GM12878 (cell line): Measurements from ENCODE around the gene ZNF407. TPM values are rescaled to one million over a fixed set of nuclear protein-coding genes. Genes with fewer than 3 reads are reported as not detected.

Source experiments
- ATAC-seq: fragments of 200-7000 bp; cut with Tn5 transposase; 3 replicates; pipeline ENCODE4 v1.9.1; 2020; ENCODE audit warnings: mild to moderate bottlenecking, moderate library complexity
- BruUV-seq: library from RNA; stranded (reverse); fragments of 400-500 nt; replicated peaks from 2 replicates; lab custom pipeline; 2021; lab: Mats Ljungman, UMichigan
- CTCF ChIA-PET: fragments of 300-600 bp; sonication (Branson Sonifier 250); formaldehyde crosslinking; extraction: SDS; loops from one replicate; lab custom pipeline; 2021; ENCODE audit warnings: inconsistent platforms; lab: Yijun Ruan, JAX
- POLR2A ChIA-PET: fragments of 350-600 bp; formaldehyde crosslinking; extraction: SDS; loops from one replicate; lab custom pipeline; 2021; ENCODE audit warnings: inconsistent platforms; lab: Charles Lee
- RAD21 ChIA-PET: fragments of 300-600 bp; sonication (Branson Sonifier 250); formaldehyde crosslinking; loops from one replicate; lab custom pipeline; 2023; ENCODE audit warnings: antibody characterized with exemption; ENCODE audit not compliant: unreplicated experiment; lab: Charles Lee
- SMC1A ChIA-PET: fragments of 300-600 bp; sonication (Branson Sonifier 250); formaldehyde crosslinking; loops from one replicate; lab custom pipeline; 2023; ENCODE audit not compliant: unreplicated experiment, uncharacterized antibody; lab: Charles Lee
- DNase-seq: peaks from one replicate; pipeline ENCODE4 v3.0.0-alpha.2; 2011; ENCODE audit warnings: low read depth, low spot score
- FAIRE-seq: peaks from 3 replicates; lab custom pipeline; 2011; peaks lifted over from hg19 to GRCh38; lab: Jason Lieb, UNC
- H2AFZ ChIP-seq: 2 replicates; pipeline ENCODE4 v1.6.0; 2011; ENCODE audit warnings: low read depth, low read length, control low read depth; ENCODE audit not compliant: control insufficient read depth
- H3K27ac ChIP-seq: 2 replicates; pipeline ENCODE4 v1.5.1; 2011; ENCODE audit warnings: control low read depth; ENCODE audit not compliant: control insufficient read depth, insufficient read depth
- H3K27me3 ChIP-seq, 2 experiments: replicated peaks in 1 of 2; 2 replicates each; pipeline versions ENCODE4 v1.6.0 to v1.6.1; 2011; ENCODE audit warnings: low read length in 1 of 2; ENCODE audit not compliant: control insufficient read depth in 2 of 2, insufficient read depth in 2 of 2
- H3K36me3 ChIP-seq, 2 experiments: 2 replicates each; pipeline ENCODE4 v1.5.1; 2011; ENCODE audit warnings: low read length in 1 of 2; ENCODE audit not compliant: control insufficient read depth in 2 of 2, insufficient read depth in 2 of 2
- H3K4me1 ChIP-seq: 2 replicates; pipeline ENCODE4 v1.6.1; 2011; ENCODE audit warnings: mild to moderate bottlenecking, low read length, moderate library complexity, mixed read lengths; ENCODE audit not compliant: control insufficient read depth, insufficient read depth
- H3K4me2 ChIP-seq: 2 replicates; pipeline ENCODE4 v1.6.0; 2011; ENCODE audit warnings: control low read depth; ENCODE audit not compliant: control insufficient read depth, insufficient read depth
- H3K4me3 ChIP-seq: fragments of 200-600 bp; sonication (generic); 2 replicates; pipeline ENCODE4 v1.5.1; 2016
- H3K79me2 ChIP-seq: 2 replicates; pipeline ENCODE4 v1.6.0; 2011; ENCODE audit warnings: low read length; ENCODE audit not compliant: control insufficient read depth, insufficient read depth
- H3K9ac ChIP-seq: 2 replicates; pipeline ENCODE4 v1.8.0; 2011; ENCODE audit warnings: low read length, control low read depth, mixed read lengths; ENCODE audit not compliant: control insufficient read depth, insufficient read depth
- H3K9me3 ChIP-seq: replicated peaks from 3 replicates; pipeline ENCODE4 v1.5.1; 2011; ENCODE audit warnings: mild to moderate bottlenecking, low read length; ENCODE audit not compliant: control insufficient read depth, insufficient read depth
- H4K20me1 ChIP-seq: 2 replicates; pipeline ENCODE4 v1.6.0; 2011; ENCODE audit not compliant: control insufficient read depth, insufficient read depth
- BCL11A ChIP-seq: IDR thresholded peaks from 2 replicates; pipeline ENCODE4 v1.6.1; 2011; ENCODE audit warnings: low read depth, low read length
- BHLHE40 ChIP-seq, 2 experiments: fragments of 450-650 bp in 1 of 2; IDR thresholded peaks; 2 replicates each; pipeline ENCODE4 v1.6.1; 2011 to 2017; ENCODE audit warnings: low read depth in 2 of 2, borderline replicate concordance in 1 of 2, improper control_type of control experiment in 1 of 2, low read length in 1 of 2, mild to moderate bottlenecking in 1 of 2
- BRCA1 ChIP-seq: IDR thresholded peaks from 2 replicates; pipeline ENCODE4 v1.6.1; 2011; ENCODE audit warnings: low read depth, low read length, improper control_type of control experiment
- CBX3 ChIP-seq: fragments of 200-600 bp; sonication (generic); IDR thresholded peaks from 2 replicates; pipeline ENCODE4 v1.6.1; 2016; ENCODE audit warnings: low read depth, borderline replicate concordance
- CHD1 ChIP-seq: IDR thresholded peaks from 2 replicates; pipeline ENCODE4 v1.6.1; 2012; ENCODE audit warnings: low read depth, low read length, improper control_type of control experiment
- FOXK2 ChIP-seq: fragments of 450-650 bp; IDR thresholded peaks from 2 replicates; pipeline ENCODE4 v1.6.1; 2017; ENCODE audit warnings: mild to moderate bottlenecking, moderate library complexity
- HDAC2 ChIP-seq: fragments of 200-600 bp; sonication (generic); IDR thresholded peaks from 2 replicates; pipeline ENCODE4 v1.6.1; 2017
- MTA2 ChIP-seq: fragments of 450-650 bp; IDR thresholded peaks from 2 replicates; pipeline ENCODE4 v1.6.1; 2016; ENCODE audit warnings: low read depth, mild to moderate bottlenecking, moderate library complexity
- NFIC ChIP-seq: IDR thresholded peaks from 2 replicates; pipeline ENCODE4 v1.6.1; 2012; ENCODE audit warnings: low read depth, mild to moderate bottlenecking, inconsistent platforms, low read length, moderate library complexity
- NFYA ChIP-seq: IDR thresholded peaks from 2 replicates; pipeline ENCODE4 v1.6.1; 2011; ENCODE audit warnings: low read depth, mild to moderate bottlenecking, low read length, improper control_type of control experiment, borderline replicate concordance
- NFYB ChIP-seq: IDR thresholded peaks from 2 replicates; pipeline ENCODE4 v1.6.1; 2011; ENCODE audit warnings: low read depth, mild to moderate bottlenecking, low read length, improper control_type of control experiment, moderate library complexity; ENCODE audit not compliant: insufficient read depth
- PML ChIP-seq: IDR thresholded peaks from 2 replicates; pipeline ENCODE4 v1.6.1; 2012; ENCODE audit warnings: low read length, inconsistent platforms
- RAD21 ChIP-seq: IDR thresholded peaks from 2 replicates; pipeline ENCODE4 v1.6.1; 2011; ENCODE audit warnings: mild to moderate bottlenecking, low read depth, low read length, moderate library complexity; ENCODE audit not compliant: insufficient read depth
- RELB ChIP-seq: fragments of 450-650 bp; IDR thresholded peaks from 2 replicates; pipeline ENCODE4 v1.6.1; 2017; ENCODE audit warnings: low read depth, mild to moderate bottlenecking, moderate library complexity
- SMAD1 ChIP-seq: fragments of 450-650 bp; IDR thresholded peaks from 2 replicates; pipeline ENCODE4 v1.6.1; 2018; ENCODE audit warnings: mild to moderate bottlenecking, low read depth; ENCODE audit not compliant: partially characterized antibody
- TAF1 ChIP-seq: IDR thresholded peaks from 2 replicates; pipeline ENCODE4 v1.6.1; 2011; ENCODE audit warnings: mild to moderate bottlenecking, low read depth, low read length, borderline replicate concordance
- TCF3 ChIP-seq: IDR thresholded peaks from 2 replicates; pipeline ENCODE4 v1.6.1; 2012; ENCODE audit warnings: low read depth, mild to moderate bottlenecking, low read length, borderline replicate concordance; ENCODE audit not compliant: insufficient read depth
- WRNIP1 ChIP-seq: IDR thresholded peaks from 2 replicates; pipeline ENCODE4 v1.6.1; 2011; ENCODE audit warnings: low read depth, low read length, improper control_type of control experiment, borderline replicate concordance
- ZNF24 ChIP-seq: fragments of 450-650 bp; IDR thresholded peaks from 2 replicates; pipeline ENCODE4 v1.6.1; 2017; ENCODE audit warnings: antibody characterized with exemption, mild to moderate bottlenecking
- WGBS: methylation state at CpG from one replicate; pipeline ENCODE4 v1.1.6; 2016; ENCODE audit warnings: low lambda C conversion rate; ENCODE audit not compliant: insufficient replicate concordance, insufficient coverage; ENCODE audit errors: missing lambda C conversion rate; 5-methylcytosine and 5-hydroxymethylcytosine counted together
- in situ Hi-C: fragments of 300-500 bp; cut with MboI; formaldehyde crosslinking; loops from 9 replicates; pipeline ENCODE4 v1.14.3; 2018; ENCODE audit warnings: mixed read lengths
- intact Hi-C: fragments of 100-400 bp; cut with micrococcal nuclease; formaldehyde crosslinking; loops from one replicate; pipeline ENCODE4 v1.14.2; 2022; ENCODE audit not compliant: unreplicated experiment
- polyA plus RNA-seq, 11 experiments: library from polyadenylated mRNA; depleted of rRNA in 4 of 11; unstranded in 6 of 11; stranded (reverse) in 5 of 11; fragments of >200 nt; fragmentation: Nextera tagmentation in 4 of 11; fragmentation: Illumina TruSeq in 1 of 11; extraction: Ambion mirVana in 4 of 11; extraction: Trizol in 1 of 11; gene quantifications; 1 replicate in 1 of 11; 2 replicates in 10 of 11; pipeline versions ENCODE4 v1.2.1 to v1.2.3, GENCODE V29; 2011 to 2016; ENCODE audit warnings: inconsistent platforms in 2 of 11, missing spikeins in 2 of 11, low read depth in 1 of 11
- total RNA-seq, 4 experiments: library from RNA; depleted of rRNA in 3 of 4; stranded (reverse); fragments of >200 nt in 3 of 4; fragmentation: Illumina TruSeq in 1 of 4; extraction: Trizol in 1 of 4; gene quantifications; 2 replicates each; pipeline versions ENCODE4 v1.2.1 to v1.2.3, GENCODE V29; 2013 to 2021

The ZNF407 gene
- total and polyA plus RNA-seq, 10 of the 15 experiments (the other 5 are each of a cell fraction or from before 2014, with no cell fraction given), result 0.69 to 11.6 (median 5.3) TPM

- no peak for FAIRE-seq
- RAD21 ChIA-PET, result no interaction called here
- POLR2A ChIA-PET, result no interaction called here
- TF ChIP-seq TCF3 (no peak), NFYB (no peak), RELB (no peak), FOXK2 (no peak), BCL11A (no peak), RAD21 (no peak), CHD1 (no peak), BHLHE40 (IDR thresholded peaks at IDR 0.05; ENCODE audit: borderline replicate concordance in 1 of 2, low read depth in 2 of 2, low read length in 1 of 2) (no peak), MTA2 (no peak), HDAC2 (no peak), TAF1 (no peak), PML (no peak), BRCA1 (no peak), NFYA (no peak), NFIC (no peak), WRNIP1 (no peak), ZNF24 (no peak), CBX3 (no peak), SMAD1 (no peak)
- intact Hi-C loops, result no loop called here
- Histone ChIP-seq H3K36me3 (no peaks in the 10 kb centered on the region), H3K4me2 (no peak overlapping the region), H3K9ac (no peak overlapping the region), H3K27me3 (no peaks in the 10 kb centered on the region), H3K4me1 (no peaks in the 10 kb centered on the region), H3K79me2 (no peaks in the 10 kb centered on the region), H3K27ac (no peak overlapping the region), H3K9me3 (no peaks in the 10 kb centered on the region), H4K20me1 (no peaks in the 10 kb centered on the region), H3K4me3 (no peak overlapping the region), H2AFZ (no peak overlapping the region)
- no peak for ATAC-seq
- CTCF ChIA-PET, result interaction anchor here (0.6 to 1.5 kb wide), 2 partner anchors 17 to 138 kb away, joined by 5 read pairs; no protein-coding TSS in a partner anchor
- in situ Hi-C loops, result no loop called here
- SMC1A ChIA-PET, result no interaction called here
- no TSS peak for BruUV-seq
- no peak for DNase-seq
- WGBS, result 85% methylated on average over 8 of the region's 8 CpGs
Observed at GRCh38 chr18:74836296-74837139, 238.8 kb downstream of the ZNF407 start.
